HepG2 (cell line): Measurements from ENCODE around the gene ZNF189.

Experiments used
- BHLHE40 ChIP-seq: IDR thresholded peaks from 2 replicates; pipeline ENCODE4 v1.6.1; 2011; ENCODE audit warnings: low read length, improper control_type of control experiment
- CBX5 ChIP-seq: sonication (generic); formaldehyde crosslinking; IDR thresholded peaks from 2 replicates; pipeline ENCODE4 v1.4.0; 2020; ENCODE audit warnings: missing genetic modification reagents, borderline replicate concordance
- ERF ChIP-seq: IDR thresholded peaks from 2 replicates; pipeline ENCODE4 v1.6.1; 2018; ENCODE audit warnings: missing biosample characterization, missing genetic modification reagents
- POLR2AphosphoS2 ChIP-seq: IDR thresholded peaks from 2 replicates; pipeline ENCODE4 v1.6.1; 2011; ENCODE audit warnings: low read depth, low read length, improper control_type of control experiment
- SNRNP70 ChIP-seq: fragments of 200-400 bp; formaldehyde crosslinking; IDR thresholded peaks from 2 replicates; pipeline ENCODE4 v1.6.1; 2017; ENCODE audit warnings: mild to moderate bottlenecking, low read depth, low read length, moderate library complexity
- ZBTB8A ChIP-seq: sonication (generic); formaldehyde crosslinking; IDR thresholded peaks from 2 replicates; pipeline ENCODE4 v1.4.0; 2020; ENCODE audit warnings: mild to moderate bottlenecking, low read depth, missing genetic modification reagents, borderline replicate concordance

DNA sequence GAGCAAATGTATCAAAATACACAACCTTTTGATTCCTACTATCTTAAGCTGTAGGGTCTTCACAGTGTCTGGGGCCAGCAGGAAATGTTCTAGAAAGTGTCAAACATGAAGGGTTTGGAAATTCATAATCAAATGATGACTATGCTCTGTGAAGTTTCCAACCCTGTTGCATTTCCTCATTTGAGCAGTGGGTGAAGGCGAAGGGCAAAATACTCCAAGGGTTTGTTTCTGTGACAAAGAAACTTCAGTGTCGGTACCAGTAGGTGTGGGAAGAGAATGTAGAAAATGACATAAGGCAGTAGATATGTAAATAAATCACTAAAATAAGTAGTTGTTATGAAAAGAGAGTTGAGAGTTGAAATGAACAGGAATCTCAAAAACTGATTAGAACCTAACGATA is 36.3 kb downstream of the ZNF189 start:
- TF ChIP-seq BHLHE40 (no peak), ZBTB8A (CRISPR knock-in tag) (0 out of 2 replicates have a peak, but pooled peaks have one; percentile 51), ERF (CRISPR knock-in tag) (no peak), POLR2AphosphoS2 (no peak), CBX5 (CRISPR knock-in tag) (no peak), SNRNP70 (no peak)
